ENCODE data around the gene ZNF385A.

DNA sequence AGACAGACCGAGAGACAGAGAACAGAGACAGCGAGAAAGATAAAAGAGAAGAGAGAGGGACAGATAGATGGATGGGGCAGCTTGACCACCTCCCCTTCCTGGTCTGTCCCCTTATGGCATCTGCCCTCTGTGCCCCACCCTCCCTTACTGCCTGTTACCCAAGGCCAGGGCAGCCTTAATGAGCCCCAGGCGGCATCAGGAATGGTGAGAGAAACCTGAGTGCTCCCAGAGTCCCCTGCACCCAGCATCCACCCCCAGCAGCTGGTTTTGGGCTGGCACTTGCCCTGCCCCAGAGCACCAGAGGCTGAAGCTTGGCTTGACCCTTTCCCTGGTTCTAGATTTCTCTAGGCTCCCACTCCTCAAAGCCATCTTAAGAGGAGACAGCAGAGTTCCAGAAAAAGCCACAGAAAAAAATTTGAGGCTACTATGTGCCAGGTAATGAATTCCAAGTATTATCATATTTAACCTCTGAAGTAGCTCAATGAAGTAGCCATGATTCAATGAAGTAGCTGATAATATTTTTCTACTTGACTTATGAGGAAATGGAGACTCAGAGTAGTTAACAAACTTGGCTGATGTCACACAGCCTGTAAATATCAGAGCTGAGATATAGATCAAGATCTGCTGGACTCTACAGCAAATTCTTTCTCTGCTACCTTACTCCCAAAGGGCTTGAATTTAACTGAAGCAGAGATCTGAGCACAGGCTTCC is 2.0 kb upstream of the ZNF385A start:
- TF ChIP-seq, protein P1, sequence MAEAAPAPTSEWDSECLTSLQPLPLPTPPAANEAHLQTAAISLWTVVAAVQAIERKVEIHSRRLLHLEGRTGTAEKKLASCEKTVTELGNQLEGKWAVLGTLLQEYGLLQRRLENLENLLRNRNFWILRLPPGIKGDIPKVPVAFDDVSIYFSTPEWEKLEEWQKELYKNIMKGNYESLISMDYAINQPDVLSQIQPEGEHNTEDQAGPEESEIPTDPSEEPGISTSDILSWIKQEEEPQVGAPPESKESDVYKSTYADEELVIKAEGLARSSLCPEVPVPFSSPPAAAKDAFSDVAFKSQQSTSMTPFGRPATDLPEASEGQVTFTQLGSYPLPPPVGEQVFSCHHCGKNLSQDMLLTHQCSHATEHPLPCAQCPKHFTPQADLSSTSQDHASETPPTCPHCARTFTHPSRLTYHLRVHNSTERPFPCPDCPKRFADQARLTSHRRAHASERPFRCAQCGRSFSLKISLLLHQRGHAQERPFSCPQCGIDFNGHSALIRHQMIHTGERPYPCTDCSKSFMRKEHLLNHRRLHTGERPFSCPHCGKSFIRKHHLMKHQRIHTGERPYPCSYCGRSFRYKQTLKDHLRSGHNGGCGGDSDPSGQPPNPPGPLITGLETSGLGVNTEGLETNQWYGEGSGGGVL (CRISPR knock-in tag; IDR thresholded peaks at IDR 0.05), result no peak
- TF ChIP-seq ZNF146 (CRISPR knock-in tag; IDR thresholded peaks at IDR 0.05; ENCODE audit: unreplicated experiment), result no peak
- TF ChIP-seq HDGF (IDR thresholded peaks at IDR 0.05), result no peak
- TF ChIP-seq, protein P2, sequence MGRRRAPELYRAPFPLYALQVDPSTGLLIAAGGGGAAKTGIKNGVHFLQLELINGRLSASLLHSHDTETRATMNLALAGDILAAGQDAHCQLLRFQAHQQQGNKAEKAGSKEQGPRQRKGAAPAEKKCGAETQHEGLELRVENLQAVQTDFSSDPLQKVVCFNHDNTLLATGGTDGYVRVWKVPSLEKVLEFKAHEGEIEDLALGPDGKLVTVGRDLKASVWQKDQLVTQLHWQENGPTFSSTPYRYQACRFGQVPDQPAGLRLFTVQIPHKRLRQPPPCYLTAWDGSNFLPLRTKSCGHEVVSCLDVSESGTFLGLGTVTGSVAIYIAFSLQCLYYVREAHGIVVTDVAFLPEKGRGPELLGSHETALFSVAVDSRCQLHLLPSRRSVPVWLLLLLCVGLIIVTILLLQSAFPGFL (CRISPR knock-in tag; IDR thresholded peaks at IDR 0.05), result no peak
- TF ChIP-seq CEBPG (CRISPR knock-in tag; IDR thresholded peaks at IDR 0.05), result no peak
- no peak for TF ChIP-seq CEBPG (tag; conservative IDR thresholded peaks at IDR 0.05 in 1 of 2, IDR thresholded peaks at IDR 0.05 in 1 of 2)
- TF ChIP-seq SMARCC2 (IDR thresholded peaks at IDR 0.05; ENCODE audit: low read depth), result no peak
- no peak for TF ChIP-seq SRSF9 (IDR thresholded peaks at IDR 0.05; ENCODE audit: borderline replicate concordance, low read depth, low read length)
- no peak for TF ChIP-seq TRIM28 (IDR thresholded peaks at IDR 0.05)
- TF ChIP-seq POLR2AphosphoS5 (IDR thresholded peaks at IDR 0.05; ENCODE audit: control insufficient read depth, insufficient read depth, low read depth, low read length), result no peak
